Left ventricle myocardium superior (tissue), 1 donor: Measurements from ENCODE around the gene ARHGAP15. TPM values are rescaled to one million over a fixed set of nuclear protein-coding genes. Genes with fewer than 3 reads are reported as not detected.

ENCODE experiments used
- ATAC-seq: fragments of 200-7000 bp; cut with Tn5 transposase; one replicate; pipeline ENCODE4 v1.9.1; 2020; ENCODE audit warnings: mild to moderate bottlenecking, moderate library complexity
- DNase-seq: peaks from one replicate; pipeline ENCODE4 v3.0.0-alpha.2; 2020
- intact Hi-C: fragments of 100-400 bp; cut with micrococcal nuclease; formaldehyde crosslinking; loops from one replicate; pipeline ENCODE4 v1.11.0; 2022
- total RNA-seq: library from RNA; stranded (reverse); fragmentation: NEBNext Ultra II Directional; extraction: Animal tissue kit (Norgen Biotek cat#: 25700); gene quantifications from one replicate; pipeline ENCODE4 v1.2.1, GENCODE V29; 2021
- donor health status: DM: no; HTN: yes; CAD: no; lungs with severe emphysema.

The ARHGAP15 gene
- total RNA-seq, 1 donor from 2014 or later = 4.2 TPM

DNA sequence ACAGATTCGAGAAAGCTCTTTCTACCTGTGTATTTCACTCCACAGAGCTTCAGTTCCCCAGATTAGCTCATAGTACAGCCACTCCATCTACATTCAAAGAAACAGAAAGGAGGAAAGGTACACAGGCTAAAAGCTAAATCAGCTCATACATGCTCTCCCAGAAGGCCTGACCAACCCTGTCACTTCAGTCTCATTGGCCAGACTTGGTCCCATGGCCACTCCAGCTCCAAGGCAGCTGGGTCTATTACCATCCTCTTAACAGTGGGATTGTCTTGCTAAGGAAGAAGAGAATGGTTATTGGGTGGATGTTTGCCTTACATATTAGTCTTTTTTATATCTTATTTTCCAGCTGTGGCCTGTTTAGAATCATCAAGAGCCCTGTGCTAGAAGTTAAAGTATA, 572.6 kb downstream of the ARHGAP15 start:
- intact Hi-C loops = no loop called here
- no peak for DNase-seq
- ATAC-seq = no peak

DNA sequence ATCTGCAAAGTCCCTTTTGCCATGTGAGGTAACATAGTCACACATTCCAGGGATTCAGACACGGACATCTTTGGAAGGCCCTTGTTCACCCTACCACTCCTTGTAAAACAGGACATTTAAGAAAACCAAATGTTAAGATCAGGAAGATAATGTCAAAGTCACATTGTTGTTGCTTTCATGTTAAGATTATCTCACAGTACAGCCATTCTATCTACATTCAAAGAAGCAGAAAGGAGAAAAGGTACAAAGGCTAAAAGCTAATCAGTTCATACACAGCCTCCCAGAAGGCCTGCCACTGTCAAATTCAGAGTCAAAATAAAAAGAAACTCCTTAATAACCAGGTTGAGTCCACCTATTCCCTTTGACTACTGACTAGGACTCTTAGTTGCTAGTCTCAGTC, 573.7 kb downstream of the ARHGAP15 start:
- intact Hi-C loops = no loop called here
- no peak for DNase-seq
- ATAC-seq = no peak

- DNase-seq (no peak), ATAC-seq (no peak)
- intact Hi-C loops = no loop called here
These were observed 575.4 kb downstream of the ARHGAP15 start for GRCh38 chr2:143704451-143705106.

DNA sequence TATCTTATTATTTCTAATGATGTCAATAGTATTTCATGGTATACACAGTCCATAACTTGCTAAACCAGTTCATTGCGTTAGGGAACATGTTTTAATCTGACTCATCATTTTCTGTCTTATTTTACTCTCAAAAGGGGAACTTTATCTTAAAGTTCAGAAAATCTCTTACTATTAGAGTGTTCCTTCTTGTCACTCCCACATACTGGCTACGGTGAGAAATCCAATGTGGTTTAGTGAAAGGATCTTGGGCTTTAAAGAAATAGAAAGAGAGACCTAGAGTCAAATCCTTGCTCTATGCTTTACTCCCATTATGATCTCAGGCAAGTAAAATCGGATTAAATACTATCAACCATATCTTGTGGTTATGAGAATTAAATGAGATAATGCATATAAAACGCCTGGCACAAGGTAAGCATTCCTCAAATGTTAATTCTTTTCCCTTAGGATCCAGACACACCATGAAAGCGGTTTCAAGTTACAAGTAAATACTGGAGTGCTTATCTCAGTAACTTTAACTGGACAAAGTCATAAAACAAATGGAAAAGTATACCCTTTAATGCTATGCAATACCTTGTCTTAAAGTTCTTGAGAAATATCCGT, 576.0 kb downstream of the ARHGAP15 start:
- intact Hi-C loops = no loop called here
- ATAC-seq = no peak

DNA sequence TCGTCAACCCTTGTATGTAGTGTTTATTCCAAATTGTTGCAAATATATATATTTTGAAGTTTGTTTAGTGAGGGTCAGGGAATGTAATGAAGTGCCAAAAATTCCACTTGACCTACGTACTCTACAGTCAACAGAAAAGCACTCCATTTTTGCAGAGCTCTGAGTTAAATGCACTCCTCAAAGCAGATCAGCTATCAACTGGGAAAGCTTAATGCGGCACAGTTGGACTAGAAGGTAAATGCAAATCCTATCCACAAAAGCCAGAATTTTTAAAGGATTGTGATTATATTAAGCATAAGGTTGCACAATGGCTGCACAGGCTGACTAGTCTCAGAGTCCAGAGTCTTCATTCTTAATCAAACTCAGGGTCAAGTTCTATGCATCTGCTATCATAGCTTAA, 577.1 kb downstream of the ARHGAP15 start:
- DNase-seq = no peak
- intact Hi-C loops = no loop called here
- ATAC-seq = no peak

More for the DNA sequence above, 576.0 kb downstream of the ARHGAP15 start:
- DNase-seq = no peak

- no peak for DNase-seq
- no peak for ATAC-seq
- intact Hi-C loops = no loop called here
These were observed 579.5 kb downstream of the ARHGAP15 start for GRCh38 chr2:143708682-143709081.

GRCh38 chr2:143710196-143710595, 581.0 kb downstream of the ARHGAP15 start:
- DNase-seq (no peak), ATAC-seq (no peak)
- intact Hi-C loops = no loop called here

GRCh38 chr2:143710879-143711278, 581.7 kb downstream of the ARHGAP15 start:
- DNase-seq = no peak
- intact Hi-C loops = no loop called here
- ATAC-seq = no peak

- ATAC-seq (no peak), DNase-seq (no peak)
- intact Hi-C loops = no loop called here
These were observed 587.3 kb downstream of the ARHGAP15 start for GRCh38 chr2:143716522-143716921.

DNA sequence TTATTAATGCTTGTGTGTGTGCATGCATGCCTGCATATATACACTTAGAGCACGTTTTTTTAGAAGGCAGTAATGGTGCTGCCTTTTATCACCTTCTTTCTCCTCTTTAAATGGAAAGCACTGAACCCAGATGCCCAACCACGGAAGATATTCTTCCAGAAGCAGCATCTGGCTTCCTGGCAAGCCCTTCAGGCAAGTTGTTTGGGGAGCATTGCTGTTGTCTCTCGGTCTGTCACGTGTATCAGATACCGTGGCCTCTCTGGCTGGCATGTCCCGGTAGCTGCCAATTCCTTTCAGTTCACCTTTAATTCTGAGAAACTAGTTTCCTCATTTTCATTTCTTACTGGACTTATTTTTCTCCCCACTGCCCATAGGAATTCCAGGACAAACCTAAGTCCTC, 587.8 kb downstream of the ARHGAP15 start:
- intact Hi-C loops = no loop called here
- DNase-seq (no peak), ATAC-seq (no peak)

DNA sequence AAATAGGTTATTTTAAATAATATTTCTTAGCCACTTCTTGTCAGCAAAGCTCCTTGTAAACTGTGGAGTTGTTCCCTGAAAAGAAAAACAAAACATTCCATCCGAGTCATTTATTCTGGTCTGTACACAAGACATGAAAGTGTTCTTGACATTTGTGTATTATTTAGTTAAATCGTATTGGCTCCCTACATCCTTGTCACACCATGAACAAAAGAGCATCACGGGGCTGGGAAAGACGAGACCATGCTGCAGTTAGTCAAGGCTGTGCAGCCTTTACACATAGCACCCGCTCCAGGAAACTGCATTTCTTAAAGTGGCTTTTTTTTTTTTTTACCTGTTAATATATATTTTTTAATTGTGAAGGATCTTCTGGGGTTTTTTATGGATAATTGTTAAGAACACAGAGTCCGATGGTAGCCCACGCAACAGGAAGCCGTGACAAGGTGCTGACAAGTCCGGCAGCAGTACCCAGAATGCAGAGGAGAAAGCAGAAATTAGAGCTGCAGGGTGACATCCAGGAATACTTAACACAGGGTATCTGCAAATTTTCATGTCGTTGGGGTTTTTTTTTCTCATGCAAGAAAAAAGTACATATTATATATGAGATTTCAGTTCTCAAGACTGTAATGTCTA, 588.4 kb downstream of the ARHGAP15 start:
- intact Hi-C loops = no loop called here
- DNase-seq (no peak), ATAC-seq (peak; percentile 26)

- DNase-seq (no peak), ATAC-seq (no peak)
- intact Hi-C loops = no loop called here
These were observed 589.5 kb downstream of the ARHGAP15 start for GRCh38 chr2:143718745-143719144.

- intact Hi-C loops = no loop called here
- no peak for DNase-seq
These were observed 590.2 kb downstream of the ARHGAP15 start for GRCh38 chr2:143719406-143719805.

GRCh38 chr2:143720095-143720664, 591.0 kb downstream of the ARHGAP15 start:
- intact Hi-C loops = no loop called here
- ATAC-seq (no peak), DNase-seq (no peak)

More at GRCh38 chr2:143719406-143719805, 590.2 kb downstream of the ARHGAP15 start:
- no peak for ATAC-seq

DNA sequence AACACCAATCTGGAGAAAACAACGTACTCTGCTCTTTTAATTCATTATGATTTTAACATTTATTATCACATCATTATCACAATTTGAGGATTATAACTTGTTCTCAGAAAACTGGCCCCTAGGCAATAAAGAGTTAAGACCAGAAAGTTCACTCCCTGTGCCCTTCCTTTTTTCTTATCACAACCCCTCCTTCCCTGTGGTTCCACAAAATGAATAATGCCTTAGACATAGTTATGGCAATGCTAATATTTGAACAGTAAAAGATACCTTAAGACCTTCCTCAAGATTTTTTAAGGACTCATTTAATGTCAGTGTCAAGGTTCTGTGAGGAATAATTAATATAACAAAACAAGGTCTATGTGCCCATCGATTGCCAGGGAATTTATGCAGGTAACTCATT, 596.2 kb downstream of the ARHGAP15 start:
- intact Hi-C loops = no loop called here
- DNase-seq (no peak), ATAC-seq (no peak)

DNA sequence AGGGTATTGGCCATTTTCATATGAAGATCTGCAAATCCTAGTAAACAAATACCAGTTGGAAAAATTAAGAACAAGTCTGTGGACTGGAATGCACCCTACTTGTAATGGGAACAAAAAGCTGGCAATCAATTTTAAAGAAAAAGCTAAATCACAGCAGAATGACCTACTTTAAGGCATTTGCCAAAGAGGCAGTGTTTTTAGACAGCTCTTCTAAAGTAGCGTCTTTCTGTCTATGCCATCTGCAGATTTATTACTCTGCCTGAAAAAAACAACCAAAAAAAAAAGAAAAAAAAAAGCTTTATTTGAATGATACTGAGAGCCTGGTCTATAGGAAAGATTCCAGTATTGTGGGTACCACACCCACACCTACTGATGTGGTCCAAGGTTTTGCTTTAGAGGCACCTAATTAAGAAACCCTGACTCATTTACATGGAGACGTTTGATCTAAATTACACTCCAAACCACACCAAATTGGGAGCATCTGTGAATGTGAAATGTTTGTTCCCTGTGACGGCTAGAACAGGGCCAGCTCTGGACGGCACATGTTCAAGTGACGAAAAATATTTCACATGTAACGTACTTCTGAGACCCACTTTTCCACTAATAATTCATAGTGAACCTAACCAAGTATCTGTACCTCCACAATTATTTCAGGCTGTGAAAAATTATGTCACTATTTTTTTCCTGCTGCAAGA, 597.1 kb downstream of the ARHGAP15 start:
- intact Hi-C loops = no loop called here
- ATAC-seq = no peak
- DNase-seq = no peak

DNA sequence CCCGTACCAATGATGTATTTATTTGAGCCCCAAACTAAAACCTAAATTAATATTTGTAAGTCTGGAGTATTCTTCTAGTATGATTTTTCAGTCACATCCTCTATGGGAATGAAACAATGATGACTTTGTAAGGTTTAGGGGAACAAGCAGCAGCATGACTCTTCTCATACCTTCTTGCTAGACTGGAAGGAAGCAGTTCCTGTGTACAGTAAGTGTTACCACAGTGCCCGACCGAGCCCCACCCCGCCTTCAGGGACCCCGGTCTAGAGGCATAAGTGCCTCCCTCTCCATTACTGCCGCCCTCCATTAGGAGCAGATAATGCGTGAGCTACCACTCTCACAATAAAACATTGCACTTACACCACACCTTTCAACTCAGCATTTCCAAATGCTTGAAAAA, 599.3 kb downstream of the ARHGAP15 start:
- intact Hi-C loops = no loop called here
- DNase-seq = no peak
- no peak for ATAC-seq

DNA sequence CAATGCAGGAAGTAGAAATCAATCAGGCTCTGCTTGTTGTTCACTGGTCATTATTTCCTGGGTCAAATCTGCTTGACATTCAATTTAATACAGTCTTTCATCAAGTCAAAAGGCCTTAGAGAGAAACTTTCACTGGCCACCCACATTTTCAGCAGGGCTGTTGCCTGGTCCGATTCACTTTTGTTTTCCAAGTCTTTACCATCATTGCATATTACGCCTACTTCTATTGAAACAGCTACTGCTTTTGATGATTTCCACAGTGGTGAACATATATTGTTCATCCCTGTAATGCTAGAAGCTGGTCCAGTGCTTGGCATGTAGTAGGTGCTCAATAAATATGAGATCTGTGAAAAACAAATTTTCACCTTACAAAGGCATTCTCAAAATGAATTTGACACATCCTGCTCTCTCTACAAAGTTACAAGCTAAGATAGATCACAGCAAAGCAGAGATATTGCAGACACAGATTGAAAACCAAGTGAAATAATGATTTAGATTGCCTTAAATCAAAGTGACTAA, 600.1 kb downstream of the ARHGAP15 start:
- no peak for DNase-seq
- intact Hi-C loops = no loop called here
- no peak for ATAC-seq

DNA sequence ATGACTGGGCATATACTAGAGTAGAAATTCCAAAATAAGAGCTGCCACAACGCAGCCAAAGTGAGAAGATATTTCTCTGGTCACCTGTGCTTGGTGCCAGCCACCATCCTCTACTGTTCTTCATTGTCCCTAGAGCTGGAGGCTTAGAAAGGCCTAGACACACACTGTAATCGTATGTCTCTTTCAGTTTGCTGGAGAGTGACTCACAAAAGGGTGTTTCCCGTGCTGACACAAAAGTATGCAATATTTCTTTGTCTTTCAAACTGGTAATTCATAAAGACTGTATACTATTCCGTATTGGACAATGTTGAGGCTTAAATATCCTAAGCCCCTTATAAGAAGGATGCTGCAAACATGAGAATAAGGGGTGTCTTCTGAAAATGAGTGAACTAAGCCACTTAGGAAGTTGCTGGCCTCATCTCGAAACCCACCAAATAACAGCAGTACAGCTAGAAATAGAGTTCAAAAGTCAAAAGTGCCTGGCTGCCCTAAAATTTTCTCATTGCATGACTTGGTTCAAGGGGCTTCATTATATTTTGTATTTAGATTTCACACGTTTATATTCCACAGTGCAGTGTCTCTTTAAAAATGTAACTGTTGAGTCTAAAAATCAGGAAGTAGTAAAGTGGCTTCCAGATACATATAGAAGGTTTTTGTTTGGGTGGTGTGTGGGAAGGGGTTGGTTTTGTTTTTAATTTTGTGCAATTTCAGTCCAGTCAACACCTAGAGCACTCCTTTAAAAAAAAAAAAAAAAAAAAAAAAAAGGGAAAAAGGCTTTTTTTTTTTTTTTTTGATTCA, 601.1 kb downstream of the ARHGAP15 start:
- intact Hi-C loops = no loop called here
- DNase-seq = no peak

More for the DNA sequence above, 601.1 kb downstream of the ARHGAP15 start:
- no peak for ATAC-seq
